Liver (tissue), 9 donors: ENCODE data around the gene RAE1. TPM values are rescaled to one million over a fixed set of nuclear protein-coding genes. Genes with fewer than 3 reads are reported as not detected.

Source experiments
- DNase-seq: peaks from one replicate; pipeline ENCODE4 v3.0.0-alpha.2; 2017; ENCODE audit warnings: low spot score
- H3K27ac ChIP-seq, 2 donors: one replicate each; pipeline ENCODE4 v1.7.0; 2013; ENCODE audit warnings: inconsistent platforms in 2 of 2, low read length in 2 of 2, control low read depth in 1 of 2, low read depth in 1 of 2, mild to moderate bottlenecking in 1 of 2
- H3K27me3 ChIP-seq, 4 donors: one replicate each; pipeline versions ENCODE4 v1.6.1 to v1.7.0; 2013; ENCODE audit warnings: low read length in 3 of 4, inconsistent platforms in 1 of 4, mild to moderate bottlenecking in 1 of 4, moderate library complexity in 1 of 4; ENCODE audit not compliant: control insufficient read depth in 4 of 4, insufficient read depth in 4 of 4
- H3K36me3 ChIP-seq, 4 donors: one replicate each; pipeline versions ENCODE4 v1.6.1 to v1.7.0; 2013; ENCODE audit warnings: low read length in 3 of 4, mild to moderate bottlenecking in 3 of 4, low read depth in 1 of 4, moderate library complexity in 1 of 4; ENCODE audit not compliant: control insufficient read depth in 4 of 4, insufficient read depth in 3 of 4
- H3K4me1 ChIP-seq, 4 donors: one replicate each; pipeline versions ENCODE4 v1.6.1 to v1.7.0; 2013; ENCODE audit warnings: low read length in 3 of 4, mild to moderate bottlenecking in 3 of 4, moderate library complexity in 1 of 4; ENCODE audit not compliant: control insufficient read depth in 4 of 4, insufficient read depth in 4 of 4
- H3K4me3 ChIP-seq, 3 donors: one replicate each; pipeline versions ENCODE4 v1.6.1 to v1.7.0; 2013; ENCODE audit warnings: low read length in 3 of 3, control low read depth in 1 of 3, low read depth in 1 of 3, mild to moderate bottlenecking in 1 of 3
- H3K9ac ChIP-seq, 2 donors: one replicate each; pipeline ENCODE4 v1.7.0; 2013; ENCODE audit warnings: low read length in 2 of 2, mild to moderate bottlenecking in 2 of 2, moderate library complexity in 2 of 2, control low read depth in 1 of 2, low read depth in 1 of 2
- H3K9me3 ChIP-seq, 4 donors: one replicate each; pipeline versions ENCODE4 v1.6.1 to v1.7.0; 2013; ENCODE audit warnings: low read length in 3 of 4; ENCODE audit not compliant: control insufficient read depth in 4 of 4
- EGR1 ChIP-seq, 2 donors: IDR thresholded peaks; 2 replicates each; pipeline ENCODE4 v1.6.1; 2016 to 2018; ENCODE audit warnings: antibody characterized with exemption in 2 of 2, low read depth in 2 of 2
- FOXA1 ChIP-seq: IDR thresholded peaks from 2 replicates; pipeline ENCODE4 v1.6.1; 2016; ENCODE audit warnings: antibody characterized with exemption
- FOXA2 ChIP-seq: IDR thresholded peaks from 2 replicates; pipeline ENCODE4 v1.6.1; 2016; ENCODE audit warnings: antibody characterized with exemption
- GABPA ChIP-seq, 2 donors: IDR thresholded peaks in 1 of 2; conservative IDR thresholded peaks in 1 of 2; 2 replicates each; pipeline ENCODE4 v1.6.1; 2016; ENCODE audit warnings: antibody characterized with exemption in 2 of 2, mild to moderate bottlenecking in 1 of 2, moderate library complexity in 1 of 2
- HNF4A ChIP-seq, 2 donors: conservative IDR thresholded peaks; 2 replicates each; pipeline ENCODE4 v1.6.1; 2016; ENCODE audit warnings: antibody characterized with exemption in 2 of 2, mild to moderate bottlenecking in 2 of 2
- HNF4G ChIP-seq: IDR thresholded peaks from 2 replicates; pipeline ENCODE4 v1.6.1; 2016; ENCODE audit warnings: antibody characterized with exemption
- JUND ChIP-seq, 2 donors: IDR thresholded peaks; 2 replicates each; pipeline ENCODE4 v1.6.1; 2016; ENCODE audit warnings: antibody characterized with exemption in 2 of 2
- NR2F2 ChIP-seq: IDR thresholded peaks from 2 replicates; pipeline ENCODE4 v1.6.1; 2016; ENCODE audit warnings: antibody characterized with exemption
- RAD21 ChIP-seq, 2 donors: IDR thresholded peaks; 2 replicates each; pipeline ENCODE4 v1.6.1; 2016; ENCODE audit warnings: antibody characterized with exemption in 2 of 2, mild to moderate bottlenecking in 2 of 2
- RXRA ChIP-seq, 2 donors: IDR thresholded peaks; 2 replicates each; pipeline ENCODE4 v1.6.1; 2017 to 2018; ENCODE audit warnings: antibody characterized with exemption in 2 of 2, mild to moderate bottlenecking in 1 of 2
- SP1 ChIP-seq: IDR thresholded peaks from 2 replicates; pipeline ENCODE4 v1.6.1; 2018; ENCODE audit warnings: antibody characterized with exemption, mild to moderate bottlenecking
- TAF1 ChIP-seq: conservative IDR thresholded peaks from 2 replicates; pipeline ENCODE4 v1.6.1; 2016; ENCODE audit warnings: antibody characterized with exemption, mild to moderate bottlenecking
- YY1 ChIP-seq: IDR thresholded peaks from 2 replicates; pipeline ENCODE4 v1.6.1; 2016; ENCODE audit warnings: antibody characterized with exemption, mild to moderate bottlenecking
- WGBS: extraction: QIAGEN DNeasy Blood & Tissue Kit; methylation state at CpG from one replicate; pipeline ENCODE4 v1.1.7; 2013; 5-methylcytosine and 5-hydroxymethylcytosine counted together
- polyA plus RNA-seq, 2 donors: library from polyadenylated mRNA; stranded (reverse) in 1 of 2; unstranded in 1 of 2; fragments of 200-250 nt in 1 of 2; fragments of >200 nt in 1 of 2; fragmentation: Nextera tagmentation in 1 of 2; extraction: Ambion mirVana in 1 of 2; gene quantifications; one replicate each; pipeline versions ENCODE4 v1.2.1 to v1.2.3, GENCODE V29; 2013 to 2015
- total RNA-seq, 2 donors: library from RNA; depleted of rRNA; stranded (reverse); fragments of >200 nt; gene quantifications; one replicate each; pipeline ENCODE4 v1.2.3, GENCODE V29; 2014
- TF ChIP-seq, protein P1 (sequence below): IDR thresholded peaks from 2 replicates; pipeline ENCODE4 v1.6.1; 2016; ENCODE audit warnings: antibody characterized with exemption
- TF ChIP-seq, protein P2 (sequence below): IDR thresholded peaks from 2 replicates; pipeline ENCODE4 v1.6.1; 2016; ENCODE audit warnings: antibody characterized with exemption
- TF ChIP-seq, protein P3 (sequence below): fragments of 150-350 bp; IDR thresholded peaks from 2 replicates; pipeline ENCODE4 v1.5.1; 2017; ENCODE audit warnings: improper control_type of control experiment, low read depth, low read length; ENCODE audit not compliant: missing input control
- TF ChIP-seq, protein P4 (sequence below): IDR thresholded peaks from 2 replicates; pipeline ENCODE4 v1.6.1; 2016; ENCODE audit warnings: antibody characterized with exemption
- TF ChIP-seq, protein P5 (sequence below): IDR thresholded peaks from 2 replicates; pipeline ENCODE4 v1.6.1; 2016; ENCODE audit warnings: antibody characterized with exemption, mild to moderate bottlenecking
- donor health status: healthy.
- donor health status: healthy.
- donor health status: healthy.
- donor health status: healthy.
- donor health status: healthy.

Gene RAE1
- total and polyA plus RNA-seq, 4 donors = 10.0 to 15.5 (median 13.5) TPM

DNA sequence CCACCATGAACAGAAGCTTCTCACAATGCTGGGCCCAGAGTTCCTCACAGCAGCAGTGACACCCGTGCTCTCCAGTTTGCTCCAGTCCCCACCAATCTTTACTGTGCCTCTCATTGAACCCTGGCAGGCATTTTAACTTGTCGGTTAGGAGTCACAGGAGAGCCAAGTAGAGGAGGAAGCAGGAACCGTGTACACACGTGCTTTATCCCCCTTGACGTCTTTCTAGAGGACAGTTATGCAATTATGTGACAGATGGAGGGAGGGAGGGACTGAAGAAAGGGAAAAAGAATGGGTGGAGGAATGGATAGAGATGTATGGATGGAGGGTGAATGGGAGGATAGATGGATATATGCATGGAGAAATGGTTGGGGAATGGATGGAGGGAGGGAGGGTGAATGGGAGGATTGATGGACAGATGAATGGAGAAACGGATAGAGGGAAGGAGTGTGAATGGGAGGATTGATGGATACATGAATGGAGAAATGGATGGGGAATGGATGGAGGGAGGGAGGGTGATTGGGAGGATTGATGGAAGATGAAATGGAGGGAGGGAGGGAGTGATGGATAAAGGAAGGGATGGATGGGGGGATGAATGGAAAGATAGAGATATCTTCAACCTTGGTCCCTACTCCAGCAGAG lies 66.1 kb downstream of the RAE1 start:
- TF ChIP-seq, protein P1, sequence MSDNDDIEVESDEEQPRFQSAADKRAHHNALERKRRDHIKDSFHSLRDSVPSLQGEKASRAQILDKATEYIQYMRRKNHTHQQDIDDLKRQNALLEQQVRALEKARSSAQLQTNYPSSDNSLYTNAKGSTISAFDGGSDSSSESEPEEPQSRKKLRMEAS = no peak
- TF ChIP-seq, protein P2, sequence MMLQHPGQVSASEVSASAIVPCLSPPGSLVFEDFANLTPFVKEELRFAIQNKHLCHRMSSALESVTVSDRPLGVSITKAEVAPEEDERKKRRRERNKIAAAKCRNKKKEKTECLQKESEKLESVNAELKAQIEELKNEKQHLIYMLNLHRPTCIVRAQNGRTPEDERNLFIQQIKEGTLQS = no peak
- no peak for TF ChIP-seq RAD21 (IDR thresholded peaks at IDR 0.05)
- no peak for TF ChIP-seq HNF4G
- TF ChIP-seq, protein P3, sequence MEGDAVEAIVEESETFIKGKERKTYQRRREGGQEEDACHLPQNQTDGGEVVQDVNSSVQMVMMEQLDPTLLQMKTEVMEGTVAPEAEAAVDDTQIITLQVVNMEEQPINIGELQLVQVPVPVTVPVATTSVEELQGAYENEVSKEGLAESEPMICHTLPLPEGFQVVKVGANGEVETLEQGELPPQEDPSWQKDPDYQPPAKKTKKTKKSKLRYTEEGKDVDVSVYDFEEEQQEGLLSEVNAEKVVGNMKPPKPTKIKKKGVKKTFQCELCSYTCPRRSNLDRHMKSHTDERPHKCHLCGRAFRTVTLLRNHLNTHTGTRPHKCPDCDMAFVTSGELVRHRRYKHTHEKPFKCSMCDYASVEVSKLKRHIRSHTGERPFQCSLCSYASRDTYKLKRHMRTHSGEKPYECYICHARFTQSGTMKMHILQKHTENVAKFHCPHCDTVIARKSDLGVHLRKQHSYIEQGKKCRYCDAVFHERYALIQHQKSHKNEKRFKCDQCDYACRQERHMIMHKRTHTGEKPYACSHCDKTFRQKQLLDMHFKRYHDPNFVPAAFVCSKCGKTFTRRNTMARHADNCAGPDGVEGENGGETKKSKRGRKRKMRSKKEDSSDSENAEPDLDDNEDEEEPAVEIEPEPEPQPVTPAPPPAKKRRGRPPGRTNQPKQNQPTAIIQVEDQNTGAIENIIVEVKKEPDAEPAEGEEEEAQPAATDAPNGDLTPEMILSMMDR = no peak
- no peak for TF ChIP-seq FOXA1
- no peak for TF ChIP-seq FOXA2
- no peak for TF ChIP-seq YY1
- TF ChIP-seq NR2F2 = no peak
- TF ChIP-seq TAF1 = no peak
- TF ChIP-seq EGR1 (IDR thresholded peaks at IDR 0.05; ENCODE audit: low read depth in 2 of 2) = no peak
- no peak for TF ChIP-seq GABPA (IDR thresholded peaks at IDR 0.05 in 1 of 2, conservative IDR thresholded peaks at IDR 0.05 in 1 of 2)
- TF ChIP-seq, protein P4, sequence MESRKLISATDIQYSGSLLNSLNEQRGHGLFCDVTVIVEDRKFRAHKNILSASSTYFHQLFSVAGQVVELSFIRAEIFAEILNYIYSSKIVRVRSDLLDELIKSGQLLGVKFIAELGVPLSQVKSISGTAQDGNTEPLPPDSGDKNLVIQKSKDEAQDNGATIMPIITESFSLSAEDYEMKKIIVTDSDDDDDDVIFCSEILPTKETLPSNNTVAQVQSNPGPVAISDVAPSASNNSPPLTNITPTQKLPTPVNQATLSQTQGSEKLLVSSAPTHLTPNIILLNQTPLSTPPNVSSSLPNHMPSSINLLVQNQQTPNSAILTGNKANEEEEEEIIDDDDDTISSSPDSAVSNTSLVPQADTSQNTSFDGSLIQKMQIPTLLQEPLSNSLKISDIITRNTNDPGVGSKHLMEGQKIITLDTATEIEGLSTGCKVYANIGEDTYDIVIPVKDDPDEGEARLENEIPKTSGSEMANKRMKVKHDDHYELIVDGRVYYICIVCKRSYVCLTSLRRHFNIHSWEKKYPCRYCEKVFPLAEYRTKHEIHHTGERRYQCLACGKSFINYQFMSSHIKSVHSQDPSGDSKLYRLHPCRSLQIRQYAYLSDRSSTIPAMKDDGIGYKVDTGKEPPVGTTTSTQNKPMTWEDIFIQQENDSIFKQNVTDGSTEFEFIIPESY = no peak
- TF ChIP-seq SP1 = no peak
- TF ChIP-seq, protein P5, sequence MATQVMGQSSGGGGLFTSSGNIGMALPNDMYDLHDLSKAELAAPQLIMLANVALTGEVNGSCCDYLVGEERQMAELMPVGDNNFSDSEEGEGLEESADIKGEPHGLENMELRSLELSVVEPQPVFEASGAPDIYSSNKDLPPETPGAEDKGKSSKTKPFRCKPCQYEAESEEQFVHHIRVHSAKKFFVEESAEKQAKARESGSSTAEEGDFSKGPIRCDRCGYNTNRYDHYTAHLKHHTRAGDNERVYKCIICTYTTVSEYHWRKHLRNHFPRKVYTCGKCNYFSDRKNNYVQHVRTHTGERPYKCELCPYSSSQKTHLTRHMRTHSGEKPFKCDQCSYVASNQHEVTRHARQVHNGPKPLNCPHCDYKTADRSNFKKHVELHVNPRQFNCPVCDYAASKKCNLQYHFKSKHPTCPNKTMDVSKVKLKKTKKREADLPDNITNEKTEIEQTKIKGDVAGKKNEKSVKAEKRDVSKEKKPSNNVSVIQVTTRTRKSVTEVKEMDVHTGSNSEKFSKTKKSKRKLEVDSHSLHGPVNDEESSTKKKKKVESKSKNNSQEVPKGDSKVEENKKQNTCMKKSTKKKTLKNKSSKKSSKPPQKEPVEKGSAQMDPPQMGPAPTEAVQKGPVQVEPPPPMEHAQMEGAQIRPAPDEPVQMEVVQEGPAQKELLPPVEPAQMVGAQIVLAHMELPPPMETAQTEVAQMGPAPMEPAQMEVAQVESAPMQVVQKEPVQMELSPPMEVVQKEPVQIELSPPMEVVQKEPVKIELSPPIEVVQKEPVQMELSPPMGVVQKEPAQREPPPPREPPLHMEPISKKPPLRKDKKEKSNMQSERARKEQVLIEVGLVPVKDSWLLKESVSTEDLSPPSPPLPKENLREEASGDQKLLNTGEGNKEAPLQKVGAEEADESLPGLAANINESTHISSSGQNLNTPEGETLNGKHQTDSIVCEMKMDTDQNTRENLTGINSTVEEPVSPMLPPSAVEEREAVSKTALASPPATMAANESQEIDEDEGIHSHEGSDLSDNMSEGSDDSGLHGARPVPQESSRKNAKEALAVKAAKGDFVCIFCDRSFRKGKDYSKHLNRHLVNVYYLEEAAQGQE = no peak
- TF ChIP-seq JUND (IDR thresholded peaks at IDR 0.05) = no peak
- TF ChIP-seq HNF4A (conservative IDR thresholded peaks at IDR 0.05) = no peak
- TF ChIP-seq RXRA (IDR thresholded peaks at IDR 0.05) = no peak
- Histone ChIP-seq H3K4me1 (peaks cover 0 to 13% (median 7%) of the 10 kb centered on the region in 4 donors), H3K27me3 (no peaks in the 10 kb centered on the region), H3K9me3 (no peaks in the 10 kb centered on the region), H3K4me3 (no peak overlapping the region), H3K9ac (no peak overlapping the region), H3K27ac (no peak overlapping the region), H3K36me3 (no peaks in the 10 kb centered on the region)
- 61% methylated on average over 6 of the region's 6 CpGs for WGBS
- no peak for DNase-seq
